Activated T-helper 1 cell treated with anti-CD3 and anti-CD28 coated beads, Interleukin-2, amount 50 U/mL, for 16 hours (primary cell): ENCODE results near the gene NPAS3.

Experiments used
- DNase-seq, 2 donors: peaks; one replicate each; pipeline ENCODE4 v3.0.0-alpha.2; 2020; ENCODE audit warnings: low read depth in 1 of 2, low spot score in 1 of 2

The NPAS3 gene

DNA sequence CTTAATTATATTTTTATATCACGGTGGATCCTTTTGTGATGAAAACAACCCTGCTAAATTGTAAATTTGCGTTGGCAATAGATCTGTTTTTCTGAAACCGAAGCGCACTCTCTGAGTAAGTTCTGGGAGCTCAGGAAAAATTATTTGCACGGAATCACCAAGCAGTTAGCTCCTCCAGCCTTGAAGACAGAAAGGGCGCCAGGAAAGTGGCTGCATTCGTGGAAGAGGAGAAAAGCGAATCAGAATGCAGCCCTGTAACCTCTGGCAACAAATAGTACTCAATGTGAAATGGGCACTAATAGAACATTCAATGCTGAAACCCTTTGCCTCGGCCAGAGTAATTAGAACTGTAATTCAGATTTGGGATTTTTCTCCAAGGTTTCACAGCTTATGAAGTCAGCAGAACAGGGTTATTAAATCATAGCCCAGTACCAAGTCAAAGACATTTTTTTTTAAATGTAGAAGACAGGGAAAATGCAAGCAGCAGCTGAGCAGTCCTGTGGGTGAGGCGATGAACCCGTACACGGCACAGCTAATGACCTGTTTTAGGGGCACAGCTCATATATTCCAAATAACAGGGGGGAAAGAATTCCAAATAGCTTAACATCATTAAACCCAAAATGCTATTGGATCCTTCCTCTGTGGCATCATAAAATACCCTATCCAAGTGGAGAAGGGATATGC lies 760.8 kb downstream of the NPAS3 start:
- DNase-seq: no peak

DNA sequence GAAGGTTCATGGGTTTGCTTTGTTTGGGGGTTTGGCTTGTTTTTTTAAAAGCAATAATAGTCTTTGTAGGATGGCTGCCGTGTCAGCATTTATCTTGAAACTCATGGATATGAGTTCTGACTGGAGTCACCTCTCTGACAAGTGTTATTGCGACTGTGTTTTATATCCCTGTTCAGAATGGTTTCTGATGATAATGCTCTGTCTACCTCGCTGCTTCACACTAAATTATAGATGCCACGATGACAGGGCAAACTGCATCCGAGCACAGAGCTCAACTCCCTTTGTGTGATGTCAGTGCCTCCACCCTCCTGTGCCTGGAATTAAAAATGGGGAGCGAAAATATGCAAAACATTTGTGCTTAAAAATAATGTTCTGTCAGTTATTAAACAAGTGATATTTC lies 761.4 kb downstream of the NPAS3 start:
- no peak for DNase-seq

DNA sequence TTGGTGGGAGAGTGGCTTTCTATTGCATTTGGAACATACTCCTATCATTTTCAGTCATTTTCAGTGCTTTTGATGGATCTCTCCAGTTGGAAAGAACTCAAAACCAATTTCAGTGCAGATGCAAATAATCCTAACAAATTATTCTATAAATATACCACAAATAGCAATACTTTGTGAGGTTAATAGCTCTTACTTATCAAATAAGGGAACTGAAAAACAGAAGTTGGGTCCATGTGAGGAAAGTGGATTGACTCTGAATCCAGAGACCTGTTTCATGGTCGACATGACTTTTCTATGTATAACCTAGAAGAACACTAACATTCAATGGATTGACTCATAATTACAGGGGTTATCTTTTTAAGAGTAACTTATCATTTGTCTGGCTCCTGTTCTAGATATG lies 763.6 kb downstream of the NPAS3 start:
- DNase-seq: no peak

DNA sequence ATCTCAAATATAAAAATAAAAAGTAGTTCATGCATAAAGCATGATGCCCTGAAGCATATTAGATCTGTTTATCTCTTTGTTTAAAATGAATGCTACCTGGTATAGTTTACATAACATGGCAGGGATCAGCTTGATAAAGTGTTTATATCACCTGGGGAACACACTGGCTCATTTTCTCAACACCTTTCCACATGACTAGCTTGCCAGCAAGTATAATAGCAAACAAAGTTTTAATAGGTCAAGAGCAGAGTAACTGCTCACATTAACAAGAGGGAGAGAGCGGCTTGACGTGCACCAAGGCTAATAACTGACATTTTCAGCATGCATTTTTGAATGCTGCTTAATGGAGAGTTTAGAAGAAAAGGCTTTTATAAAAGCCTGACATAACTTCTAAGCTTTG lies 765.8 kb downstream of the NPAS3 start:
- no peak for DNase-seq

DNA sequence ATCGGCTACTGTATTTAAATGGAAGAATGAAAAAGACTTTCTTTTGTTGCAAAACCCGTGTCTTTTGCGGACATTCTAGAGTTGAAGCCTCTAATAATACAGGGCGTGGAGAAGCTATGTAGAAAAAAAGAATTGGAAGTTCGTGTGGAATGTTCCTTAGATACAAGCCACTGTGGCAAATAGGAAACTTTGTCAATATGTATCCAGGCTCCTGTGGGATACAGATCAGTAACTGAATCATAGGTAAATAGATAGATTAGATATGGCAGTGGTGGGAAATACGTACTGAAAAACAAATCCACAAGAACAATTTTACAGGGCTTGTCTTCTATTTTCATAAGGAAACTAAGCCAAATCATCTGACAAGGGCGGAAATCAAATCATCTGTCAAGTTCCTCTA lies 766.8 kb downstream of the NPAS3 start:
- DNase-seq: no peak

DNA sequence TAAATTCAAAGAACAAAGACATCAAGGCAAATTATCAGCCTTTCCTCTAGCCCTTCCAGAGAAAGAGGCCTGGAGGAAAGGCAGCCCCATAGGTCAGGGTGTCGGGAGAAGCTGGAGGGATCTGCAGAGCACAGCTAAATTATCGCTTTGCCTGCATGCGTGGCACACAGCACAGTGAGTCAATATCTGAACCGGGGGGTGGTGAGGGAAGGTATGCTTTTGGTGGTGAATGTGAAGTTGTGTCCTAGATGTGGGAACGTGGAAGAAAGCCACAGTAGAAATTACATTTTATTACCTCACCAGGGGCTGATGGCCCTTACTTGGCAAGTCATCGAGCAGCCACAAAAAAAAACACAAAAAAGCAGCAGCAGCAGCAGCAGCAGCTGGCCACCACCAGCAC lies 769.0 kb downstream of the NPAS3 start:
- no peak for DNase-seq

DNA sequence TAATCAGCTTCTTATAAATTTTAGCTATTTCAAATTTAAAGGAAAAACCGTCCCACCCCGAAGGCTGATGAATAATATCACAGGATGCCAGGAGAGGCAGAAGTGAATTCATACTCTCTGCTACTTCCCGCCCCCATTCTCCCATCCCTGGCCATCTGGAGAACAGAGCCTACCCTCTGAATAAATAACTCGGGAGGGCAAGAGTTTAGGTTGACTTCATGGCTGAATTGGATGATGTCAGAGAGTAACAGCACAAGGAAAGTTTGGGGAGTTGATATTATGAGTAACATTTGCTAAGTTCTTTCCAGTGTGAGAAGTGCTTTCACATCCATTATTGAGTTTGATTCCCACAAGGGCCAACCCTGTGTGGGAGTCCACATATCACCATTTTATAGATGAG lies 770.6 kb downstream of the NPAS3 start:
- DNase-seq: no peak

DNA sequence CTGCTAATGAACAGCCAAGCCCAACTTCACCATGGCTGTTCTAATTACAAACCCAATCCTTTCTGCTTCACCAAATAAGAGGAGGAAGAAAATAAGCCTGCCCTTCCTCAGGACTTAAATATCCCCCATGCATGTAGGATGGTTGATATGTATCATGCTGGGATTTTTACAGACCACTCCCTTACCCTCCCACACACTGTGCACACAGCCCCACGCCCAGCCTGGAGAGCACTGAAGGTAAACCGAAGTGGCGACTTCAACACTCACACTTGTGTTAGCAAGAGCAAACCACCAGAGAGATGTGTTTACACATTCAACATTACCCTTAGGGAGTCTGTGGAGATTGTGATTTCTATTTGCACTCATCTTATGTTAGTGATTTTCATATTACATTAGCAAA lies 771.0 kb downstream of the NPAS3 start:
- DNase-seq: no peak

DNA sequence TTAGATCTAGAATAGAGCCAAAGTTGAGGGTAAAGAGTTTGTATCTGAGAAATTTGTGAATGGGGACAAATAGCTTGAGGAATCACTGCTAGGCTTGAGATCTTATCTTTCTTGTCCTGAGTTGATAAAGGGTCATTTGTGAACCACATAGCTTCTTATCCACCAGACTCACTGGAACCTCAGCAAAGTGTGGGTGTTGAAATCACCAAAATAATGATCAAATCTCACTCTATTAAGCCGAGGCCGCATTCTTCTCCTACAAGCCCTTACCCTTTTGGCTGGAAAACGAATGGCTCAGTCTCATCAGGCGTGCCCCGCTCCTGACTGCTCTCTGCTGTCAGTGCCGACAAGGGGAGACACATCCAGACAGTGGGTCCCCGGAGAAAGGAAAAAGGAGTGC lies 771.6 kb downstream of the NPAS3 start:
- no peak for DNase-seq

DNA sequence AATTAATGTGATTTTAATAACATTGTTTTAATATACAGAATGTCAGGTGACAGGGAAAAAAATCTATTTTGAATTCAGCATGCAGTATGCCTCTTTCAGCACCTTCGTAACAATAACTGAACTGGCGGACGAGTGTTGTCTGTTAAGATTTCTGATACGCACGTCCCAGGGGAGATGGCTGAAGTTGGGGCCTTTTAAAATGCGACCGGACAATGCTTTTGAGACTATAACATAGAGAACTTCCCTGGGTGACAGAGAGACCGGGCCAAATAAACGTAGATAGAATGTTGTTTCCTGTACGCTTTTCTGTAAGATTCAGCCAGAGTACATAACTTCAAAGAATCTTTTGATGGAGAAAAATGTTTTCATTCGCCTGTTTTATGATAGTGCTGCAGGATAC lies 772.5 kb downstream of the NPAS3 start:
- no peak for DNase-seq

DNA sequence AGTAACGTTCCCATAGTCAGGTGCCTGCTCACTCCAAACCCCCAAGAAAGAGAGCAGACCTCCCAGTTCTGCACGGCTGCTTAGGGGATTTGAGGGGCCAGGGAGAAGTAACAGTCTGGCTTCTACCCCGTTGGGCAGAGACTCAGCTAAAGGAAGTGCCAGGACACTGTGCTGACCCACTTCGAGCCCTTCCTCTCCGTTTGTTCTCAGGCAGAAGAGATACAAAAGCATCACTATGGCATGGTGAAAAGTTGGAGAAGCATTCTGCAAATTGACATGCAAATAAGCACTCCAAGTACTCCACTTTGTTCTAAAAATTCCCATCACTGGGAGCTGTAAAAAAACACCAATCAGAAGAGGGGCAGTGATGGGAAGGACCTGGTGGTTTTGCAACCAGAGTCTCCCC lies 773.1 kb downstream of the NPAS3 start:
- no peak for DNase-seq

DNA sequence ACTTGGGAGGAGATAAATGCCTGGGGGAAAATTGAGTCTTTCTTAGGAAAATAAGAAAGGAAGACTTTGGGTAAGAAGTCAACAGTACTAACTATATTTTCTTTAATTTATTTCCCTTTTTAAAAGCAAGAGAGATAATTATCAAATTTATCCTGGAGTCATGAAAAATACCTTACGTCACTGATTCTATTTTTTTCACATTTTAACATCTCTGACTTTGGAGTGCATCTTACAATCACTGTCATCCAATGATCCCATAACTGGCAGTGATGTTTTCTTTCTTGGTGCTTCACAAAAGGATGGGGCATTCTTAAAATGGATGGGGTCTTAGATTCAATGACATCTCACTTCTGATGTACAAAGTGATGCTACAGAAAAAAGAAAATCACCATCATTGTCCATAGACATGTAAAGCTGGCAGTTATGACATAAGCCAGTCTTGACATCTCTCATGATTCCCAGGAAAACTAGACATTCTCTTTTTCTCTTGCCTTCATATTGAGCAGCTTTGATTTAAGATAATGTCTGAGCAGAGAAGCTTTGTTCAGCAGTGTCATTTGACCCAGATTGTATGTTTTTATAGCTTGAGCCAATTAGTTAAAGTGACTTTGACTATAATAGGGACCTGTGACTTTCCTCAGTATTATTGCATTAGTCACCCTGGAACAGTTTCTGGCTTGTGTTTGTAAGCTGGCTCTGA lies 776.0 kb downstream of the NPAS3 start:
- no peak for DNase-seq

DNA sequence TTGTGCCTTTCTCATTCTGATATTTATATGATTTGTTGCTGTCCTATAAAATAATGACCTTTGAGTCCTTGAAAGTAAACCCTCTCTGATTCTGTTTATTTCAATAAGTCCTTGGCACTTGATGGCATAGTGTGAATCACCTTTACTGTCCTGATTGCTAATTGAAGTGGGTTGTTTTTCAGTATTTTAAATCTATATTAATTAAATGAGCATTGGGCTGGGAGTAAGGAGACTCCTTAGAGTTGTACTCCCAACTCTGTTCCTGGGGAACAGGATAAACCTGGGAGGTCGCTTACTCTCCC lies 776.5 kb downstream of the NPAS3 start:
- DNase-seq: no peak

DNA sequence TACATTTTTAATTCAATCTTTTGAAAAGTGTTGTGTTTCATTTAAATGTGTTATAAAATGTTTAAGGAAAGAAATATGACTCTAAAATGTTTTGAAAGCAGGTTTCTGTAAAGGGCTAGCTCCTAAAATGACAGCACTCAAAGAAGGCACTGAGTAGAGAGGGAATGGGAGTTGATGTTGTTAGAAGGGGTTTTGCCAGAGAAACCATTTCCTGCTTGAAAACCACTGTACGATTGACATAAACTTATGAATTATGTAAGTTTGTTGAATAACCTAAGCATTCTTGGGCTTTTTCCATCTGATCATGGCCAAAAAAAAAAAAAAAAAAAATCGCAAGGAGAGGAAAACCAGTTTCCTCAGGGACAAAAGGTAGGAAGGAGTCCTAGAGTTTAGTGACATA lies 778.2 kb downstream of the NPAS3 start:
- no peak for DNase-seq

DNA sequence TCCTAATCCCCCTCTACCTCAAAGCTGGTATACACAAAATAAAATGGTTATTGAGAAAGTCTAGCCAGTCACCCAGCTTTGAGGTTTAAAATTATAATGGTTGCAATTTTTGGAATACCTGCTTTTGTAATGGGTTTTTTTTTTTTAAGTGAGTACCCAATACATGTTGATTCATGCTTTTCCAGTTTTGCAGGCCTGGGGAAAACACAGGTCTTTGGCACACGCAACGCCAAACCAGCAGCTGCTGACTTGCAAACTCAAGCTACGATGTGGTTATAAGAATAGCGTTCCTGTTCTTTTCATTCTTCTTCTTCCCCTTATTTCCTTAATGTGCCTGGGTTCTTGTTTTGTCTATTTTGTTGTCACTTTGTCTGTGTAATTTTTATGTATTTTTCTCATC lies 779.2 kb downstream of the NPAS3 start:
- DNase-seq: no peak

DNA sequence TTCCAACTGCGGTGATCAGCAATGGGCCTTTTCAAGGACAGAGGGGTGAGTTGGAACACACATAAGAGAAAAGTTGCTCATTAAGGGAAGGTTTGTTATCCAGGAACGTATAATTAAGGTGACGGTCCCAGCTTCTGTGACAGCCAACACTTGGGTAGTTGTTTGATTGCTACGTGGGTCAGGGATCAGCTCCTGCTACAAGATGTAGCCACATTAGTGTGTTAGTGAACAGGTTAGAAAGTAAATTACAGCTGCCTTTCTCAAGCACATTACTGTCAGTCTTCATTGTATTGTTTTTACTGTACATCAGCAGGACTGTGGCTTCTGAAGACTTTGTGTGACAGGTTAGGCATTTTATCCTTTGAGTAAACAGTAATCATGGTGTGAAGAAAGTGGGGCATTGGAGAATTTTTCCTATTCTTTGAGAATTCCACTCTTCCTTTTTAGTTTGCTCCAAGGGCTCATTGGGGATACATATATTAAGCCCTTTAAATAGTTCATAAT lies 781.7 kb downstream of the NPAS3 start:
- no peak for DNase-seq

DNA sequence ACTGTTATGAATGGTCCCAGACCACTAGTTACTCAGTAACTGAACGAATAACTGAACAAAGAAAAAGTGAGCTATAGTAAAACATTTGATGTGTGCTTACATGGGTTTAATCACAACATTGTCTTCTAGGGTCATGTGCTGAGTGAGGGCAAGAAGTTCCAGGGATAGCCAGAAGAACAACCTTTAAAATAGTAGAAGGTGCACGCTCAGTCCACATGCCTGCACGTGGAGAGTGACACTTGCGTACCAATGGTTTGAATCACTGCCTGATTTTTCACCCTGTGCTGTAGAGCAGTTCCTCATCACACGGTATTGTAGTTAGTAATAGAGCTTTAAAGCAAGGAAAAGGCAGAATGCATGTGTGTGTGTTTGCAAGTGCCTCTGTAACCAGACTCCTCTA lies 788.0 kb downstream of the NPAS3 start:
- no peak for DNase-seq

DNA sequence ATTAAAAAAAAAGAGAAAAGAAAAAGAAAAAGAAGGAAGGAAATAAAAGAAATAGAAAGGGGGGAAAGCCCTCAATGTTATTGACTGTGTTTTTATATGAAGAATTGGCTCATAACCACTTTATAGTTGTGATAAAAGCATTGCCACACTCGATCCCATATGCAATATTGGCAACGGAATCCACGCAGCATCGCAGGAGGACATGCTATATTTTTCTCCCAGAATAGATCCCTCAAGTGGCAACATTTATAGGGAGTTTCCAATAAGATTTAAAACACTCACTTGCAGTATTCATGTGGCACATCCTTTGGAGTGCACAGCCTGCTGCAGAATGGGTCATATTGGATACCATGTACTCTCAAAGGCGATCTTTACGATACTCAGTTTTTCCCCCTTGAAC lies 788.9 kb downstream of the NPAS3 start:
- DNase-seq: no peak

DNA sequence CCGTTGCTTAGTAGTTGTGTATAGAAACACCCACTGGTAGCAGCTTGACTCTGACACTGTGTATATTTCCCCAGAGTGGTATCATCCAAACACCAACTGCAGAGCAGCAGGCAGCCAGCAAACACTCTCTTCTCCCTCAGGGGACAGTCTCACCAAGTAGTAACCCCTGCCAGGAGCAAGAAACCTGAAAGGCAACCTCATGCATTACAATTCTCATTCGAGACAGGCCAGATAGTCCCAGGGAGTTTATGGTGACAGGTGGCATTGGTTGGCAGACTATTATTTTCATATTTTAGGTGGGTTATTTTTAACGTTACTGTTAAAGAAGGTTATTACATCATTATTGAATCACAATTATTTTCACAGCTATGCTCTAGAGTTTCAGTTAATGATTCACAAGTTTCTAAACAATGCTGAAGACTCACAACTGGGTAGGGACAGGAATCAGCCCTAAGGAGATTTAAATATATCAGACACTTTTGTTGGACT lies 789.4 kb downstream of the NPAS3 start:
- no peak for DNase-seq

DNA sequence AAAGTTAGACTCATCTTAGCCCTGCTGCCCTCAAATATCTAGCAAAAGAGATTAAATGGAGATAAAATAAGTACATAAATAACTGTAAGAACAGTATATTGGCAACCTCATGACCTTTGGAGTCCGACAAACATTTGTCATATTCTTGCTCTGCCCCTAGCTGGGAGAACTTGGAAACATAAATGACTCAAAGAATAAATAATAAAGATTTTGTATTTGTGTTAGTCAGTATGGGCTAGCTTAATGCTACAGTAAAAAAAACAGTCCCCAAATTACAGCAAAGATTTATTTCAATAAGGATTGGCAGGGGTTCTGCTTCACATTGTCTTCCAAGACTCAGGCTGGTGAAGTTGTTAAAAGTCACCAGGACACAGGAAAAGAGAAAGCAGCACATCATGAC lies 791.5 kb downstream of the NPAS3 start:
- no peak for DNase-seq

DNA sequence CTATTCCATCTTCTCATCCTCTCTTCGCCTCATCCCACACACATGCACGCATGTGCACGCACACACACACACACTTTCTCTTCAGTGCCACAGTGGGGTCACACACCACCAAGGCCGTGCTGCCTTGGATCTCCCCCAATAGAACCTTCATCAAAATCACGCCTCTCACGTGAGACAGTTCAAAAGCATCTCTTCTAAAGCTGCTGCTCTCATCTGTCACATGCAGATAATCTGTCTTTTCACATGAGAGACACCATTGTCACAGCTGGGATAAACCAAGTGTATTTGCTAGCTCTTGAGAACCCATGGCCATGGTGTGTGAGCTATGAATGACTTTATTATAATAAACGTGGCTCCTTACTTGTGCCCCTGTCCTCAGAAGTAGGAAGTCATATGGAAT lies 793.5 kb downstream of the NPAS3 start:
- no peak for DNase-seq

DNA sequence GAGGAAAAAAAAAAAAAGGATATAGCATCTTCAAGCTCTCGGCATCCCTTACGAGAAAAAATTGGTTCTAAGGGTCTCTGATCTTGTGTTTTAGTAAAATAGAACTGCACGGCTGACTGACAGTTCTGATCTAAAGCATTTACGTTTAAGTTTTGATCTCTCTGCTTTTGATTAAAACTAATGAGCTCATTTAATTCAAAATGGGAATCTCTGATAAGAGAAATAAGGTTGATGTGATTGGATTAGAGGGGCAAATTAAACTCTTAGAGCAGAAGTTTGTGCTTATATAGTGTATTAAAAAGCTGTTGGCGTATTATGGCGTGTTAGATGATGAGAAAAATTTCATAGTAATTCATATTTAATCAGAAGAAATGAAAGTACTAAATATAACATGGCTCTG lies 794.6 kb downstream of the NPAS3 start:
- DNase-seq: no peak

DNA sequence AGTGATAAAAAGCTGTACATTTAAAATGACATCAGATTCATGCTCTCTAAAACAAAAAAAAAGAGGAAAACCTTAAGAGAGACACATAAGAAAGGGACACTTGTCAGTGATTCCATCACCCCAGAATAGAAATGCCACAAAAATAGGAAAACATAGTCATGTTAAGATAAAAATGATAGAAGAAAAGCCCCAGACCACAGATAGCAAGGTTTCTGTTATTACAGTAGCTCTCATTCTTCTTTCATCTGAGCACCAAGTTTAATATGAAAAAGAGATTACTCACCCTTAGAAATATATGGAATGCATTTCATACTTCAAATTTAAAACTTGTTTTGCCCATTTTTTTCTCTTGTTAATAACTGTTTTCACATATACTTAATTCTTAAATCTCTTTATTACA lies 795.0 kb downstream of the NPAS3 start:
- DNase-seq: no peak
